HepG2 (cell line): ENCODE data around the gene ILRUN. TPM values are rescaled to one million over a fixed set of nuclear protein-coding genes. Genes with fewer than 3 reads are reported as not detected.
A peak's percentile ranks its signal among the peaks of the same experiment; 100 is the strongest.

ENCODE experiments used
- ARID4A ChIP-seq: sonication (generic); formaldehyde crosslinking; IDR thresholded peaks from 2 replicates; pipeline ENCODE4 v1.5.0; 2020; ENCODE audit warnings: mild to moderate bottlenecking, missing genetic modification reagents, borderline replicate concordance
- BRF2 ChIP-seq: sonication (generic); formaldehyde crosslinking; IDR thresholded peaks from 2 replicates; pipeline ENCODE4 v1.8.1; 2022; ENCODE audit warnings: mild to moderate bottlenecking, missing genetic modification reagents
- CAMTA2 ChIP-seq: sonication (generic); formaldehyde crosslinking; IDR thresholded peaks from 2 replicates; pipeline ENCODE4 v1.4.0; 2020; ENCODE audit warnings: mild to moderate bottlenecking, missing genetic modification reagents, borderline replicate concordance
- ELF4 ChIP-seq: sonication (generic); formaldehyde crosslinking; IDR thresholded peaks from 2 replicates; pipeline ENCODE4 v1.5.0; 2020; ENCODE audit warnings: missing genetic modification reagents, mild to moderate bottlenecking, moderate library complexity, borderline replicate concordance
- FOXP1 ChIP-seq, 2 experiments: fragments of 450-650 bp in 1 of 2; IDR thresholded peaks; 2 replicates each; pipeline ENCODE4 v1.6.1; 2017 to 2018; ENCODE audit warnings: antibody characterized with exemption in 1 of 2
- FOXP4 ChIP-seq: sonication (generic); formaldehyde crosslinking; IDR thresholded peaks from 2 replicates; pipeline ENCODE4 v1.4.0; 2020; ENCODE audit warnings: missing genetic modification reagents
- HINFP ChIP-seq: sonication (generic); formaldehyde crosslinking; IDR thresholded peaks from 2 replicates; pipeline ENCODE4 v1.4.0; 2020; ENCODE audit warnings: low read depth, mild to moderate bottlenecking, missing genetic modification reagents
- HOXA9 ChIP-seq: sonication (generic); formaldehyde crosslinking; IDR thresholded peaks from 2 replicates; pipeline ENCODE4 v1.8.1; 2022; ENCODE audit warnings: missing genetic modification reagents, mild to moderate bottlenecking, moderate library complexity, borderline replicate concordance
- MED1 ChIP-seq: sonication (generic); formaldehyde crosslinking; IDR thresholded peaks from 2 replicates; pipeline ENCODE4 v1.4.0; 2020; ENCODE audit warnings: missing genetic modification reagents
- SOX5 ChIP-seq: IDR thresholded peaks from 2 replicates; pipeline ENCODE4 v1.6.1; 2016; ENCODE audit warnings: borderline replicate concordance
- ZBTB34 ChIP-seq: sonication (generic); formaldehyde crosslinking; IDR thresholded peaks from 2 replicates; pipeline ENCODE4 v1.8.0; 2022; ENCODE audit warnings: mild to moderate bottlenecking, missing genetic modification reagents
- ZFP41 ChIP-seq: sonication (generic); formaldehyde crosslinking; IDR thresholded peaks from 2 replicates; pipeline ENCODE4 v1.4.0; 2020; ENCODE audit warnings: mild to moderate bottlenecking, missing genetic modification reagents, borderline replicate concordance
- ZFP90 ChIP-seq: sonication (generic); formaldehyde crosslinking; IDR thresholded peaks from 2 replicates; pipeline ENCODE4 v1.8.0; 2022; ENCODE audit warnings: missing genetic modification reagents, mild to moderate bottlenecking, inconsistent platforms, borderline replicate concordance
- ZMYM2 ChIP-seq: sonication (generic); formaldehyde crosslinking; IDR thresholded peaks from 2 replicates; pipeline ENCODE4 v1.8.0; 2022; ENCODE audit warnings: mild to moderate bottlenecking, missing genetic modification reagents
- ZNF329 ChIP-seq: sonication (generic); formaldehyde crosslinking; IDR thresholded peaks from 2 replicates; pipeline ENCODE4 v1.9.0; 2021; ENCODE audit warnings: low read depth, mild to moderate bottlenecking, missing genetic modification reagents
- ZNF547 ChIP-seq: sonication (generic); formaldehyde crosslinking; IDR thresholded peaks from 2 replicates; pipeline ENCODE4 v1.5.1; 2020; ENCODE audit warnings: mild to moderate bottlenecking, missing genetic modification reagents
- ZNF605 ChIP-seq: sonication (generic); formaldehyde crosslinking; IDR thresholded peaks from 2 replicates; pipeline ENCODE4 v1.8.0; 2022; ENCODE audit warnings: mild to moderate bottlenecking, missing genetic modification reagents
- ZNF740 ChIP-seq: sonication (generic); formaldehyde crosslinking; IDR thresholded peaks from 2 replicates; pipeline ENCODE4 v1.4.0; 2020; ENCODE audit warnings: missing genetic modification reagents
- polyA plus RNA-seq, 8 experiments: library from polyadenylated mRNA; depleted of rRNA in 3 of 8; stranded (reverse) in 7 of 8; unstranded in 1 of 8; fragments of >200 nt; fragmentation: Illumina TruSeq in 4 of 8; extraction: Trizol in 4 of 8; gene quantifications; 2 replicates each; pipeline versions ENCODE4 v1.2.1 to v1.2.3, GENCODE V29; 2011 to 2016; ENCODE audit warnings: low read depth in 4 of 8, missing spikeins in 1 of 8, mixed read lengths in 1 of 8; ENCODE audit not compliant: insufficient read depth in 1 of 8
- total RNA-seq, 5 experiments: library from RNA; depleted of rRNA; stranded (reverse); fragments of >200 nt; fragmentation: Illumina TruSeq; extraction: Trizol; gene quantifications; 2 replicates each; pipeline ENCODE4 v1.2.3, GENCODE V29; 2016; ENCODE audit warnings: low read depth in 1 of 5

ILRUN gene
- total and polyA plus RNA-seq, 2 of the 13 experiments (the other 11 are each of a cell fraction or from before 2014, with no cell fraction given): 45.5 to 66.6 TPM

- no peak for TF ChIP-seq ZNF547 (CRISPR knock-in tag)
- TF ChIP-seq ZNF329 (CRISPR knock-in tag): no peak
- TF ChIP-seq HOXA9 (CRISPR knock-in tag): no peak
- 0 out of 2 replicates have a peak, but pooled peaks have one; percentile 52 for TF ChIP-seq SOX5 (CRISPR knock-in tag)
- TF ChIP-seq FOXP1 (IDR thresholded peaks at IDR 0.05): no peak
- no peak for TF ChIP-seq FOXP1 (CRISPR knock-in tag; IDR thresholded peaks at IDR 0.05)
- no peak; the same call in 1 of the 2 replicates for TF ChIP-seq ARID4A (CRISPR knock-in tag)
- no peak for TF ChIP-seq BRF2 (CRISPR knock-in tag)
- TF ChIP-seq ZFP90: no peak
- TF ChIP-seq ELF4 (CRISPR knock-in tag): no peak
- no peak for TF ChIP-seq HINFP (CRISPR knock-in tag)
- TF ChIP-seq ZBTB34 (CRISPR knock-in tag): no peak
- no peak for TF ChIP-seq CAMTA2 (CRISPR knock-in tag)
- no peak for TF ChIP-seq ZNF605
- no peak for TF ChIP-seq ZNF740
- peak; percentile 36; the same call in 1 of the 2 replicates for TF ChIP-seq FOXP4
- TF ChIP-seq ZMYM2 (CRISPR knock-in tag): no peak
- TF ChIP-seq MED1 (CRISPR knock-in tag): peak; percentile 37; the same call in 1 of the 2 replicates
- TF ChIP-seq ZFP41 (CRISPR knock-in tag): no peak
Observed at GRCh38 chr6:34656378-34657036, 40.1 kb downstream of the ILRUN start (continued).
